Endothelial cell of umbilical vein (primary cell): ENCODE data around the gene RPS6KA3.

Source experiments
- EZH2 ChIP-seq: IDR thresholded peaks from 2 replicates; pipeline ENCODE4 v1.6.1; 2012; ENCODE audit warnings: borderline replicate concordance, low read depth, mild to moderate bottlenecking, moderate library complexity, low read length, inconsistent platforms; ENCODE audit not compliant: severe bottlenecking
- JUN ChIP-seq: IDR thresholded peaks from 2 replicates; pipeline ENCODE4 v1.6.1; 2011; ENCODE audit warnings: borderline replicate concordance, low read depth; ENCODE audit not compliant: insufficient read length, insufficient read depth
- MAX ChIP-seq: IDR thresholded peaks from 2 replicates; pipeline ENCODE4 v1.6.1; 2011; ENCODE audit not compliant: insufficient read depth, insufficient read length
- POLR2AphosphoS5 ChIP-seq: IDR thresholded peaks from 2 replicates; pipeline ENCODE4 v1.6.1; 2012; ENCODE audit warnings: low read depth, mild to moderate bottlenecking, control low read depth, low read length, moderate library complexity; ENCODE audit not compliant: insufficient read depth
- TF ChIP-seq, protein P1 (sequence below), 2 donors: IDR thresholded peaks; 1 replicate in 1 of 2; 2 replicates in 1 of 2; pipeline ENCODE4 v1.5.1; 2011; ENCODE audit warnings: low read length in 2 of 2, mild to moderate bottlenecking in 2 of 2, moderate library complexity in 2 of 2, control low read depth in 1 of 2, inconsistent platforms in 1 of 2, low read depth in 1 of 2; ENCODE audit not compliant: insufficient read depth in 1 of 2; ENCODE audit errors: extremely low read depth in 1 of 2

DNA sequence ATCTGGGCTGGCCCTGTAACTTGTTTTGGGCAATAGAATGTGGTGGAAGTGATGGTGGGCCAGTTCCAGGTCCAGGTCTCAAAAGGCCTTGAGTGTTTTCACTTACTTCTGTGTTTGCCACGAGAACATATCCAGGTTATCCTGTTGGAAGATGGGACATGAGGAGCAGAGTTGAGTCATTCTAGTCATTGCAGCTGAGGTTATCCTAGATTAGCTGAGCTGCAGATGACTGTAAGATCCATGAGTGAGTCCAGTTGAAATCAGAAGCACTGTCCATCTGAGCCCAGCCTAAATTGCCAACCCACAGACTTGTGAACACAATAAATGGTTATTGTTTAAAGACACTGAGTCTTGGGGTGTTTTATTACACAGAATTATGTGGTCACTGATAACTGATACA is 45.3 kb upstream of the RPS6KA3 start:
- no peak for TF ChIP-seq POLR2AphosphoS5
- TF ChIP-seq, protein P1, sequence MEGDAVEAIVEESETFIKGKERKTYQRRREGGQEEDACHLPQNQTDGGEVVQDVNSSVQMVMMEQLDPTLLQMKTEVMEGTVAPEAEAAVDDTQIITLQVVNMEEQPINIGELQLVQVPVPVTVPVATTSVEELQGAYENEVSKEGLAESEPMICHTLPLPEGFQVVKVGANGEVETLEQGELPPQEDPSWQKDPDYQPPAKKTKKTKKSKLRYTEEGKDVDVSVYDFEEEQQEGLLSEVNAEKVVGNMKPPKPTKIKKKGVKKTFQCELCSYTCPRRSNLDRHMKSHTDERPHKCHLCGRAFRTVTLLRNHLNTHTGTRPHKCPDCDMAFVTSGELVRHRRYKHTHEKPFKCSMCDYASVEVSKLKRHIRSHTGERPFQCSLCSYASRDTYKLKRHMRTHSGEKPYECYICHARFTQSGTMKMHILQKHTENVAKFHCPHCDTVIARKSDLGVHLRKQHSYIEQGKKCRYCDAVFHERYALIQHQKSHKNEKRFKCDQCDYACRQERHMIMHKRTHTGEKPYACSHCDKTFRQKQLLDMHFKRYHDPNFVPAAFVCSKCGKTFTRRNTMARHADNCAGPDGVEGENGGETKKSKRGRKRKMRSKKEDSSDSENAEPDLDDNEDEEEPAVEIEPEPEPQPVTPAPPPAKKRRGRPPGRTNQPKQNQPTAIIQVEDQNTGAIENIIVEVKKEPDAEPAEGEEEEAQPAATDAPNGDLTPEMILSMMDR (IDR thresholded peaks at IDR 0.05; ENCODE audit: extremely low read depth in 1 of 2, insufficient read depth in 1 of 2, low read depth in 1 of 2, low read length in 2 of 2), result no peak
- no peak for TF ChIP-seq EZH2
- TF ChIP-seq MAX, result no peak
- TF ChIP-seq JUN, result no peak
